Lower leg skin (tissue), 4 donors: ENCODE measurements around the gene UBASH3A. TPM values are rescaled to one million over a fixed set of nuclear protein-coding genes. Genes with fewer than 3 reads are reported as not detected.
A peak's percentile ranks its signal among the peaks of the same experiment; 100 is the strongest.

Experiments
- DNase-seq, 2 donors: peaks; one replicate each; pipeline ENCODE4 v3.0.0-alpha.2; 2019; ENCODE audit warnings: low spot score in 2 of 2
- H3K4me3 ChIP-seq: fragments of 200-600 bp; sonication (generic); 2 replicates; pipeline ENCODE4 v1.5.1; 2017; ENCODE audit warnings: mild to moderate bottlenecking, low read depth; ENCODE audit not compliant: poor library complexity, severe bottlenecking
- POLR2A ChIP-seq, 2 donors: fragments of 450-650 bp; IDR thresholded peaks; one replicate each; pipeline ENCODE4 v1.6.1; 2016 to 2017; ENCODE audit warnings: antibody characterized with exemption in 2 of 2, mild to moderate bottlenecking in 1 of 2, moderate library complexity in 1 of 2
- WGBS, 2 donors: methylation state at CpG; one replicate each; pipeline ENCODE4 v1.1.5; 2018; 5-methylcytosine and 5-hydroxymethylcytosine counted together
- intact Hi-C: fragments of 100-400 bp; cut with DNase I; formaldehyde crosslinking; loops from one replicate; pipeline ENCODE4 v1.15.0; 2023; ENCODE audit warnings: low total_unique reads
- total RNA-seq, 4 donors: library from RNA; depleted of rRNA; stranded (reverse); fragments of >200 nt; gene quantifications; one replicate each; pipeline ENCODE4 v1.1.0, GENCODE V29; 2016
- TF ChIP-seq, protein P1 (sequence below), 3 donors: fragments of 450-650 bp; IDR thresholded peaks; one replicate each; pipeline ENCODE4 v1.5.1; 2016; ENCODE audit warnings: antibody characterized with exemption in 3 of 3, mild to moderate bottlenecking in 3 of 3, moderate library complexity in 2 of 3

The UBASH3A gene
- total RNA-seq, 4 donors from 2014 or later, result 0.23 TPM; not detected in 3

- peak in 1 of 2 donors; percentile 57 for DNase-seq
- TF ChIP-seq, protein P1, sequence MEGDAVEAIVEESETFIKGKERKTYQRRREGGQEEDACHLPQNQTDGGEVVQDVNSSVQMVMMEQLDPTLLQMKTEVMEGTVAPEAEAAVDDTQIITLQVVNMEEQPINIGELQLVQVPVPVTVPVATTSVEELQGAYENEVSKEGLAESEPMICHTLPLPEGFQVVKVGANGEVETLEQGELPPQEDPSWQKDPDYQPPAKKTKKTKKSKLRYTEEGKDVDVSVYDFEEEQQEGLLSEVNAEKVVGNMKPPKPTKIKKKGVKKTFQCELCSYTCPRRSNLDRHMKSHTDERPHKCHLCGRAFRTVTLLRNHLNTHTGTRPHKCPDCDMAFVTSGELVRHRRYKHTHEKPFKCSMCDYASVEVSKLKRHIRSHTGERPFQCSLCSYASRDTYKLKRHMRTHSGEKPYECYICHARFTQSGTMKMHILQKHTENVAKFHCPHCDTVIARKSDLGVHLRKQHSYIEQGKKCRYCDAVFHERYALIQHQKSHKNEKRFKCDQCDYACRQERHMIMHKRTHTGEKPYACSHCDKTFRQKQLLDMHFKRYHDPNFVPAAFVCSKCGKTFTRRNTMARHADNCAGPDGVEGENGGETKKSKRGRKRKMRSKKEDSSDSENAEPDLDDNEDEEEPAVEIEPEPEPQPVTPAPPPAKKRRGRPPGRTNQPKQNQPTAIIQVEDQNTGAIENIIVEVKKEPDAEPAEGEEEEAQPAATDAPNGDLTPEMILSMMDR (IDR thresholded peaks at IDR 0.05), result no peak
- TF ChIP-seq POLR2A (IDR thresholded peaks at IDR 0.05), result no peak
- intact Hi-C loops, result no loop called here
Measured at GRCh38 chr21:42471716-42472330, 68.1 kb downstream of the UBASH3A start.

DNA sequence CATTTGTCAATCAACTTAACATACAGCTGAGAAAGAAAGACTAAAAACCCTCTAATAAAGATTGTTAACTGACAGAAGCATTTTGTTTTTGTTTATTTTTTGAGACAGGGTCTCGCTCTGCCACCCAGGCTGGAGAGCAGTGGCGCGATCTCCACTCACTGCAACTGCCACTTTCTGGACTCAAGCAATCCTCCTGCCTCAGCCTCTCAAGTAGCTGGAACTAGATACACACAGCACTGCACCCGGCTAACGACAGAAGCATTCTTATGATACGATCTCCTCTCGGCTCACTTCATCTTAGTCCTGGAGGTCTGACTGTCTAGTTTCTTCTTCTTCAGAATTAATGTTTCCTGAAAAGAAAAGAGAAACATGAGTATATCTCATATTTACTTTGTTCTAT lies 68.8 kb downstream of the UBASH3A start:
- DNase-seq, result peak in 1 of 2 donors; percentile 58
- no peak for TF ChIP-seq POLR2A (IDR thresholded peaks at IDR 0.05)
- TF ChIP-seq, protein P1 (IDR thresholded peaks at IDR 0.05), result no peak
- 81 to 93% methylated on average over 7 of the region's 7 CpGs for WGBS, 2 donors
- intact Hi-C loops, result no loop called here
- no peak overlapping the region for H3K4me3 ChIP-seq

More at GRCh38 chr21:42471716-42472330, 68.1 kb downstream of the UBASH3A start:
- no peak overlapping the region for H3K4me3 ChIP-seq
- 88 to 92% methylated on average over 12 to 13 of the region's 13 CpGs for WGBS, 2 donors

- H3K4me3 ChIP-seq, result no peak overlapping the region
- intact Hi-C loops, result no loop called here
- WGBS, 2 donors, result 85 to 86% methylated on average over 9 of the region's 9 CpGs
- TF ChIP-seq, protein P1 (IDR thresholded peaks at IDR 0.05), result no peak
- no peak for TF ChIP-seq POLR2A (IDR thresholded peaks at IDR 0.05)
- no peak for DNase-seq
Measured at GRCh38 chr21:42473498-42474042, 69.9 kb downstream of the UBASH3A start.

- intact Hi-C loops, result no loop called here
- no peak for TF ChIP-seq POLR2A (IDR thresholded peaks at IDR 0.05)
- TF ChIP-seq, protein P1 (IDR thresholded peaks at IDR 0.05), result no peak
- WGBS, 2 donors, result 52 to 53% methylated on average over 14 of the region's 14 CpGs
- DNase-seq, result peak in 1 of 2 donors; percentile 82
- no peak overlapping the region for H3K4me3 ChIP-seq
Measured at GRCh38 chr21:42474043-42474831, 70.5 kb downstream of the UBASH3A start.

DNA sequence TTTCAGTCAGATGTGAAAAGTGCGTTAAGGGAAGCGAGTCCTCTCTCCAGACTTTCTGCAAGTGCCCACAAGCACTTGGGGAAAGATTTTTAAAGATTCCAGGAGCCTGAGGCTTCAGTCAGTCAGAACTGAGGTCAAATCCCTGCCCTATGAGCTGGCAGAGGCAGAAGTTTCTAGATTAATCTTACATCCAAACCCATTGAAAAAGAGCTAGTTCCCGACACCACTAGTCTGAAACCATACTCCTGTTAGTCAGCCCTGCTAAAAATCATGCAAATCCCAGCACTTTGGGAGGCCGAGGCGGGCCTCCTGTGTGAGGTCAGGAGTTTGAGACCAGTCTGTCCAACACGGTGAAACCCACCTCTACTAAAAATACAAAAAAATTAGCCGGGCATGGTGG lies 71.3 kb downstream of the UBASH3A start:
- 74 to 77% methylated on average over 7 of the region's 7 CpGs for WGBS, 2 donors
- H3K4me3 ChIP-seq, result no peak overlapping the region
- peak in 1 of 2 donors; percentile 13 for DNase-seq
- no peak for TF ChIP-seq POLR2A (IDR thresholded peaks at IDR 0.05)
- TF ChIP-seq, protein P1 (IDR thresholded peaks at IDR 0.05), result no peak
- intact Hi-C loops, result no loop called here
